Measurements from ENCODE around the gene SDHD.

- TF ChIP-seq CTCF (IDR thresholded peaks at IDR 0.05) (no peak), POLR2A (IDR thresholded peaks at IDR 0.05) (no peak)
These were observed 31.5 kb downstream of the SDHD start for GRCh38 chr11:112118176-112118575.
